Chondrocyte (in vitro differentiated cells): ENCODE measurements around the gene IL1R2. TPM values are rescaled to one million over a fixed set of nuclear protein-coding genes. Genes with fewer than 3 reads are reported as not detected.

Source experiments
- DNase-seq: peaks from one replicate; pipeline ENCODE4 v3.0.0; 2021; ENCODE audit warnings: mixed read lengths, low spot score
- H3K27ac Mint-ChIP-seq: one replicate; pipeline ENCODE4 v1.8.0; 2021; ENCODE audit warnings: mild to moderate bottlenecking, moderate library complexity, mixed read lengths; ENCODE audit not compliant: unreplicated experiment
- H3K27me3 Mint-ChIP-seq: 2 replicates; pipeline ENCODE4 v1.8.0; 2021; ENCODE audit warnings: low read depth, mixed read lengths
- H3K36me3 Mint-ChIP-seq: 2 replicates; pipeline ENCODE4 v1.8.0; 2021; ENCODE audit warnings: low read depth, mixed read lengths
- H3K4me1 Mint-ChIP-seq: 2 replicates; pipeline ENCODE4 v1.8.0; 2021; ENCODE audit warnings: low read depth, mild to moderate bottlenecking, mixed read lengths
- H3K4me3 Mint-ChIP-seq: one replicate; pipeline ENCODE4 v1.8.0; 2021; ENCODE audit warnings: mild to moderate bottlenecking, moderate library complexity, mixed read lengths; ENCODE audit not compliant: unreplicated experiment
- H3K9me3 Mint-ChIP-seq: 2 replicates; pipeline ENCODE4 v1.8.0; 2021; ENCODE audit warnings: low read depth, mixed read lengths
- CTCF ChIP-seq: fragments of 200-600 bp; sonication (generic); IDR thresholded peaks from 2 replicates; pipeline ENCODE4 v1.5.0; 2021; ENCODE audit warnings: antibody characterized with exemption, mild to moderate bottlenecking, moderate library complexity
- total RNA-seq: library from RNA; stranded (reverse); gene quantifications from 3 replicates; pipeline ENCODE4 v1.2.1, GENCODE V29; 2021

IL1R2 gene
- total RNA-seq, 1 donor from 2014 or later = not detected

GRCh38 chr2:102020596-102021170 is 28.9 kb downstream of the IL1R2 start:
- H3K27ac Mint-ChIP-seq = no peak overlapping the region
- H3K27me3 Mint-ChIP-seq = peaks cover 1% of the 10 kb centered on the region
- DNase-seq = no peak
- TF ChIP-seq CTCF = peak; percentile 99
- peaks cover 30% of the 10 kb centered on the region for H3K4me1 Mint-ChIP-seq
- H3K36me3 Mint-ChIP-seq = no peaks in the 10 kb centered on the region
- no peak overlapping the region for H3K4me3 Mint-ChIP-seq
- H3K9me3 Mint-ChIP-seq = no peaks in the 10 kb centered on the region

GRCh38 chr2:102021779-102022178 is 30.0 kb downstream of the IL1R2 start:
- Mint-ChIP-seq H3K4me3 (no peak overlapping the region), H3K9me3 (no peaks in the 10 kb centered on the region), H3K27me3 (peaks cover 1% of the 10 kb centered on the region), H3K27ac (no peak overlapping the region), H3K36me3 (no peaks in the 10 kb centered on the region), H3K4me1 (peaks cover 41% of the 10 kb centered on the region)
- TF ChIP-seq CTCF = no peak
- no peak for DNase-seq

- Mint-ChIP-seq H3K4me1 (peaks cover 54% of the 10 kb centered on the region), H3K36me3 (no peaks in the 10 kb centered on the region), H3K27me3 (peaks cover 1% of the 10 kb centered on the region), H3K4me3 (no peak overlapping the region), H3K9me3 (no peaks in the 10 kb centered on the region), H3K27ac (no peak overlapping the region)
- no peak for TF ChIP-seq CTCF
- DNase-seq = no peak
These were observed 31.3 kb downstream of the IL1R2 start for GRCh38 chr2:102022884-102023539.

GRCh38 chr2:102024410-102024809 is 32.6 kb downstream of the IL1R2 start:
- no peak for TF ChIP-seq CTCF
- no peaks in the 10 kb centered on the region for H3K9me3 Mint-ChIP-seq
- H3K36me3 Mint-ChIP-seq = no peaks in the 10 kb centered on the region
- no peak overlapping the region for H3K27ac Mint-ChIP-seq
- DNase-seq = no peak
- peaks cover 68% of the 10 kb centered on the region for H3K4me1 Mint-ChIP-seq
- peaks cover 1% of the 10 kb centered on the region for H3K27me3 Mint-ChIP-seq
- no peak overlapping the region for H3K4me3 Mint-ChIP-seq

GRCh38 chr2:102025016-102025501 is 33.3 kb downstream of the IL1R2 start:
- peak overlapping the region; percentile 61 for H3K27ac Mint-ChIP-seq
- no peak for TF ChIP-seq CTCF
- no peak overlapping the region for H3K4me3 Mint-ChIP-seq
- H3K36me3 Mint-ChIP-seq = no peaks in the 10 kb centered on the region
- peaks cover 1% of the 10 kb centered on the region for H3K27me3 Mint-ChIP-seq
- no peaks in the 10 kb centered on the region for H3K9me3 Mint-ChIP-seq
- peaks cover 71% of the 10 kb centered on the region for H3K4me1 Mint-ChIP-seq
- DNase-seq = no peak
